Tibial nerve (tissue), 4 donors: Measurements from ENCODE around the gene KCNQ1. TPM values are rescaled to one million over a fixed set of nuclear protein-coding genes. Genes with fewer than 3 reads are reported as not detected.

Experiments
- DNase-seq, 2 donors: peaks; one replicate each; pipeline ENCODE4 v3.0.0-alpha.2; 2019; ENCODE audit warnings: low spot score in 2 of 2
- H3K27ac ChIP-seq, 4 donors: fragments of 200-600 bp; sonication (generic) in 3 of 4; one replicate each; pipeline ENCODE4 v1.5.1; 2017 to 2019; ENCODE audit warnings: mild to moderate bottlenecking in 1 of 4
- H3K27me3 ChIP-seq, 2 donors: fragments of 200-600 bp; sonication (generic) in 1 of 2; one replicate each; pipeline versions ENCODE4 v1.5.1 to v1.6.0; 2017 to 2019
- H3K36me3 ChIP-seq, 3 donors: fragments of 200-600 bp; sonication (generic); one replicate each; pipeline ENCODE4 v1.5.1; 2018 to 2019
- H3K4me1 ChIP-seq, 4 donors: fragments of 200-600 bp; sonication (generic) in 3 of 4; one replicate each; pipeline ENCODE4 v1.5.1; 2017 to 2019
- H3K4me3 ChIP-seq, 4 donors: fragments of 200-600 bp; sonication (generic) in 3 of 4; one replicate each; pipeline ENCODE4 v1.5.1; 2017 to 2019; ENCODE audit warnings: mild to moderate bottlenecking in 1 of 4, moderate library complexity in 1 of 4
- H3K9me3 ChIP-seq, 4 donors: fragments of 200-600 bp; sonication (generic) in 3 of 4; one replicate each; pipeline ENCODE4 v1.5.1; 2017 to 2019
- EP300 ChIP-seq, 2 donors: sonication (generic); formaldehyde crosslinking; IDR thresholded peaks; one replicate each; pipeline ENCODE4 v1.6.1; 2017; ENCODE audit warnings: antibody characterized with exemption in 2 of 2, mild to moderate bottlenecking in 1 of 2
- POLR2A ChIP-seq, 2 donors: fragments of 450-650 bp; IDR thresholded peaks; one replicate each; pipeline ENCODE4 v1.6.1; 2017; ENCODE audit warnings: antibody characterized with exemption in 2 of 2, mild to moderate bottlenecking in 2 of 2, moderate library complexity in 2 of 2
- WGBS, 2 donors: methylation state at CpG; one replicate each; pipeline ENCODE4 v1.1.5; 2018; 5-methylcytosine and 5-hydroxymethylcytosine counted together
- total RNA-seq, 4 donors: library from RNA; depleted of rRNA; stranded (reverse); fragments of >200 nt; gene quantifications; one replicate each; pipeline ENCODE4 v1.1.0, GENCODE V29; 2016
- TF ChIP-seq, protein P1 (sequence below), 5 experiments: fragments of 200-600 bp in 3 of 5; fragments of 450-650 bp in 2 of 5; sonication (generic) in 3 of 5; IDR thresholded peaks; one replicate each; pipeline ENCODE4 v1.5.1; 2016 to 2019; ENCODE audit warnings: antibody characterized with exemption in 5 of 5, mild to moderate bottlenecking in 3 of 5, moderate library complexity in 2 of 5

KCNQ1 gene
- total RNA-seq, 4 donors from 2014 or later: 3.5 to 11.4 (median 7.5) TPM

DNA sequence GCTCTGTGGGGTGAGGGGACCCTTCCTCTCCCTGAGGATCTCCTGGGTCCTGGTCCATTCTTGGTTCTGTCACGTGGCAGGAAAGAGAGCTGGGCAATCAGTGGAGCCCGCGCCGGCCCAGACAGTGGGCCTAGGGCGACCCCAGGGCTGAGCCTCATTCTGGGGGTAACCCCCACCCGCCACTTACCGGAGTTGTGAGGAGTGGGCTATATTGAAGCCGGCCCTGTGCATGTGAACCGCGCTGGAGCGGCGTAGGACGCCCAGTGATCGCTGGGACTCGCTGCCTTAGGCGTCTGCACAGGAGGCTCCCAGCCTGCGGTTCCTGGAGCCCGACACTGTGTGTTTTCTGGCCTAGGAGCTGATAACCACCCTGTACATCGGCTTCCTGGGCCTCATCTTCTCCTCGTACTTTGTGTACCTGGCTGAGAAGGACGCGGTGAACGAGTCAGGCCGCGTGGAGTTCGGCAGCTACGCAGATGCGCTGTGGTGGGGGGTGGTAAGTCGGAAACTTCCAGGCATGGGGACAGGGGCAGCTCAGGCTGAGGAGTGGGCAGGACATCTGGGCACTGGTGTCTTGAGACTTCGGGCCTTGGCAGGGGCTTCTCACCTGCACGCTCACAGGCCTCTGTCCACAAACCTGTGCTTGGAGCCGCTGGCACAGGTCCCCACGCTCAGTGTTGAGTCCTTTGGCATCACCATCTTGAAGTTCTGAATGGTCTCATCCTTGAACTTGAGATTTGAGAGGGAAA is 127.9 kb downstream of the KCNQ1 start:
- TF ChIP-seq POLR2A (IDR thresholded peaks at IDR 0.05) (no peak), EP300 (IDR thresholded peaks at IDR 0.05) (no peak)
- TF ChIP-seq, protein P1, sequence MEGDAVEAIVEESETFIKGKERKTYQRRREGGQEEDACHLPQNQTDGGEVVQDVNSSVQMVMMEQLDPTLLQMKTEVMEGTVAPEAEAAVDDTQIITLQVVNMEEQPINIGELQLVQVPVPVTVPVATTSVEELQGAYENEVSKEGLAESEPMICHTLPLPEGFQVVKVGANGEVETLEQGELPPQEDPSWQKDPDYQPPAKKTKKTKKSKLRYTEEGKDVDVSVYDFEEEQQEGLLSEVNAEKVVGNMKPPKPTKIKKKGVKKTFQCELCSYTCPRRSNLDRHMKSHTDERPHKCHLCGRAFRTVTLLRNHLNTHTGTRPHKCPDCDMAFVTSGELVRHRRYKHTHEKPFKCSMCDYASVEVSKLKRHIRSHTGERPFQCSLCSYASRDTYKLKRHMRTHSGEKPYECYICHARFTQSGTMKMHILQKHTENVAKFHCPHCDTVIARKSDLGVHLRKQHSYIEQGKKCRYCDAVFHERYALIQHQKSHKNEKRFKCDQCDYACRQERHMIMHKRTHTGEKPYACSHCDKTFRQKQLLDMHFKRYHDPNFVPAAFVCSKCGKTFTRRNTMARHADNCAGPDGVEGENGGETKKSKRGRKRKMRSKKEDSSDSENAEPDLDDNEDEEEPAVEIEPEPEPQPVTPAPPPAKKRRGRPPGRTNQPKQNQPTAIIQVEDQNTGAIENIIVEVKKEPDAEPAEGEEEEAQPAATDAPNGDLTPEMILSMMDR (IDR thresholded peaks at IDR 0.05): no peak
- H3K36me3 ChIP-seq: no peaks in the 10 kb centered on the region
- no peaks in the 10 kb centered on the region for H3K27me3 ChIP-seq
- no peak overlapping the region for H3K4me3 ChIP-seq
- peaks cover 0 to 5% (median 0%) of the 10 kb centered on the region in 4 donors for H3K4me1 ChIP-seq
- no peak overlapping the region for H3K27ac ChIP-seq
- no peaks in the 10 kb centered on the region for H3K9me3 ChIP-seq
- 94 to 97% methylated on average over 27 to 30 of the region's 33 CpGs for WGBS, 2 donors
- DNase-seq: peak in 1 of 2 donors; percentile 6

DNA sequence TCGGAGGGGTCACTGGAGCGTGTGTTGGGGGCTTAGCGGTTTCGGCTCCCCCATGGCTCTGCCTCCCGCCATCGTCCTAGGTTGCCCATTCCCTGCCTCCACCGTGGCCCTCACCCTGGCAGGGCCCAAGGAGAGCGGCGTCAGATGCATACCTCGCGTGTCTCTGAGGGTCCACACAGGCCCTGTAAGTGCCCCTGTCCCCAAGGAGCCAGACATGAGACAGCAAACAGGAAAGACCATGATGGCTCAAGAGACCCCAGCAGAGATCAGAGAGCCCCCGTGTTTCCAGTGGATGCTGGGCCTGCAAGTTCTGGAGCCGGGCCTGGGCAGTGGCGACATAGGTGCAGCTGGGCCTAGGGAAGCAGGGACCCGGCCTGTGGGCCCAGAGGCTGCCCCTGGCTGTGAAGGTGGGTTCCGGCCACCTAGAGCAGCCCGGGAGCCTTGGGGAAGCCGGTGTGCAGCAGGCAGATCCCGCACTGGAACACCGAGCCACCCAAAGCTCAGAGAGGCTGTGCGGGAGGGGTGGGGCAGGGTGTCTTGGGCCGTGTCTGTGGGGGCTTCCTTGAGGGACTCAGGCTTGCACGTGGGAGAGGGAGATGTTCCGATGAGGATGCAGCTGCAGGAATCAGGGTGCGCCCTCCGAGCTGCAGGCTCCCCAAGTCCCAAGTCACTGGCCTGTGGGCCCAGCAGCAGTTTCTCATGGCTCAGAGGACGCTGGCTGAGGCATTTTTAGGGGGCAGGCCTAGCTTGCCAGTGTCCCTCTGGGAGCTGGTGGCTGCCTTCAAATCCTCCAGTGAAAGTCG is 128.6 kb downstream of the KCNQ1 start:
- DNase-seq: peak in 1 of 2 donors; percentile 1
- Histone ChIP-seq H3K36me3 (no peaks in the 10 kb centered on the region), H3K27me3 (no peaks in the 10 kb centered on the region), H3K9me3 (no peaks in the 10 kb centered on the region), H3K4me3 (no peak overlapping the region), H3K4me1 (peaks cover 0 to 5% (median 0%) of the 10 kb centered on the region in 4 donors), H3K27ac (no peak overlapping the region)
- TF ChIP-seq, protein P1 (IDR thresholded peaks at IDR 0.05): no peak
- TF ChIP-seq POLR2A (IDR thresholded peaks at IDR 0.05) (no peak), EP300 (IDR thresholded peaks at IDR 0.05) (no peak)
- WGBS, 2 donors: 91 to 92% methylated on average over 22 to 28 of the region's 28 CpGs

DNA sequence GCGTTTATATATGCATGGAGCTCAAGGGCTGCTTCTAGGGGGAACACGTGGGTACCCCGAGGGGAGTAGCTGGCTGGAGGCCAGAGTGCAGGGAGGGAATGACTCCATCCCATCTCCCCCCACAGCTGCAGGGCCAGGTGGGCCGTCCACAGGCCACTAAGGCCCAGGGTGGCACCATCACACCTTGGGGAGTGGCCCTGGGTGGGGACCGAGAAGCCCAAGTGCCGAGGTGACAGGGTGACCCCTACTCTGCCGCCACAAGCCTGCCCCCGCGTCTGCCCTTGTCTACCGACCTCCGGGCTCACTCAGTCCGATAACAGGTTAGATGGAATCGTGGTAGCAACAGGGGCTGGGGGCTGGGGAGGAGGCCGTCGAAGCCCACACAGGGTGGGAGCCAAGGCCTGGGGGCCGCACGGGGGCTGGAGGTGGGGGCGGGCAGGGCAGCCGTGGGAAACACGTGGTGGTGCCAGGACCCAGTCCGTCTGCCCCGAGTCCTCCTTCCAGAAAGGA is 129.3 kb downstream of the KCNQ1 start:
- TF ChIP-seq EP300 (IDR thresholded peaks at IDR 0.05): no peak
- TF ChIP-seq POLR2A (IDR thresholded peaks at IDR 0.05): no peak
- TF ChIP-seq, protein P1 (IDR thresholded peaks at IDR 0.05): no peak
- Histone ChIP-seq H3K27ac (no peak overlapping the region), H3K4me3 (no peak overlapping the region), H3K27me3 (no peaks in the 10 kb centered on the region), H3K9me3 (no peaks in the 10 kb centered on the region), H3K4me1 (peaks cover 0 to 6% (median 2%) of the 10 kb centered on the region in 4 donors), H3K36me3 (no peaks in the 10 kb centered on the region)
- no peak for DNase-seq
- 85% methylated on average over 18 to 19 of the region's 22 CpGs for WGBS, 2 donors

DNA sequence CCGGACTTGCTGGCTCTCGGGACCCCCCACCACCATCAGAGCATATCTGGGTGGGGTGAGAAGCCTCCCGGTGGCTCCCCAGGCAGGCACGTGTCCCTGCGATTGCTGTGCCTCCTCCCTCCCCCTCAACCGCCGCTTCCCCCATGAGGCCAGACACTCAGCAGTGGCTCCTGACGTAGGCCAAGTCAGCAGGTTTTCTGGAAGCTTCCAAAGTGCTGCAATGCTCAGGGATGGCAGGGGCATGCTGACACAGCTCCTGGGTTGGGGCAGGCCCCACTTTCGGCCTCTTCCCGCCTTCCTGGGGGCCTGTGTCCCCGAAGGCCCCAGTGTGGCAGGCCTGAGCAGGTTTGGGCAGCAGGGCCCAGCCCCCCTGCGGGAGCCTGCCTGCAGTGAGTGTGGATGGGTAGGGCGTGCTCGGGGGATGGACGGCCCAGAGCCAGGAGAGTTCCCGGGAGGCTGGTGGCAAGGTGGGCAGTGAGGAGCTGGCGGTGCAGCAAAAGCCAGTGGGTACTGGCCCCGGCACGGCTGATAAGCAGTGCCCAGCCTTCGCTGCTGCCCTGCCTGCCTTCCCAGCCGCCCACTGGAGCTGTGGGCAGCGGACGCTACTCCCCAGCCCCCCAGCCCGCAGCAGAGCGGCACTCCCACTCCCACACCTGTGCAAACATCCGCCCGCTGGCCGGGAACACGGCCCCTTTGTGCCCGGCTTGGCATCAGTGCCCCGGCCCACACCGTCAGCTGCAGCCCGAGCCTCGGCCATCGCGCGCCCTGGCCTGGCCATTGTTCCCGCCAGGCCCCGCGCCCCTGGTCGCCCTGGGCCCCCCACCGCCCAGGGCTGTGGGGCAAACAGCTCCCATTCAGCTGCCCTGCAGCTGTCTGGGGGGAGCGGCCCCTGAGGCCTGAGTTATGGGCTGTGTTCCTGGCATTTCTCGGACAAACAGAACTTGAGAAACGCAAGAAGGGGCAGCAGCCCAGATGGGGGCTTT is 130.0 kb downstream of the KCNQ1 start:
- no peak for TF ChIP-seq POLR2A (IDR thresholded peaks at IDR 0.05)
- TF ChIP-seq, protein P1 (IDR thresholded peaks at IDR 0.05): no peak
- no peak for TF ChIP-seq EP300 (IDR thresholded peaks at IDR 0.05)
- Histone ChIP-seq H3K27ac (no peak overlapping the region), H3K4me1 (peaks cover 0 to 13% (median 2%) of the 10 kb centered on the region in 4 donors), H3K36me3 (no peaks in the 10 kb centered on the region), H3K9me3 (no peaks in the 10 kb centered on the region), H3K4me3 (no peak overlapping the region), H3K27me3 (no peaks in the 10 kb centered on the region)
- 63 to 66% methylated on average over 40 to 42 of the region's 45 CpGs for WGBS, 2 donors
- DNase-seq: peak in 1 of 2 donors; percentile 8
